Sigmoid colon (tissue), 7 donors: Measurements from ENCODE around the gene ARHGAP15. TPM values are rescaled to one million over a fixed set of nuclear protein-coding genes. Genes with fewer than 3 reads are reported as not detected.

ENCODE experiments used
- DNase-seq: peaks from one replicate; pipeline ENCODE4 v3.0.0-alpha.2; 2019
- H3K27ac ChIP-seq, 4 donors: fragments of 200-600 bp; sonication (generic); one replicate each; pipeline ENCODE4 v1.5.1; 2016 to 2019; ENCODE audit warnings: mild to moderate bottlenecking in 1 of 4
- H3K27me3 ChIP-seq, 3 donors: fragments of 200-600 bp; sonication (generic); one replicate each; pipeline ENCODE4 v1.5.1; 2019; ENCODE audit warnings: mild to moderate bottlenecking in 1 of 3
- H3K36me3 ChIP-seq, 4 donors: fragments of 200-600 bp; sonication (generic); one replicate each; pipeline ENCODE4 v1.5.1; 2016 to 2019
- H3K4me1 ChIP-seq, 4 donors: fragments of 200-600 bp; sonication (generic); one replicate each; pipeline ENCODE4 v1.5.1; 2017 to 2019
- H3K4me3 ChIP-seq, 4 donors: fragments of 200-600 bp; sonication (generic); one replicate each; pipeline ENCODE4 v1.5.1; 2017 to 2019; ENCODE audit warnings: mild to moderate bottlenecking in 2 of 4, moderate library complexity in 1 of 4
- H3K9me3 ChIP-seq, 4 donors: fragments of 200-600 bp in 3 of 4; sonication (generic) in 3 of 4; one replicate each; pipeline versions ENCODE4 v1.5.1 to v1.6.1; 2013 to 2019
- CTCF ChIP-seq, 4 experiments: fragments of 450-650 bp in 3 of 4; fragments of 200-600 bp in 1 of 4; IDR thresholded peaks; one replicate each; pipeline ENCODE4 v1.5.1; 2016 to 2019; ENCODE audit warnings: antibody characterized with exemption in 4 of 4, mild to moderate bottlenecking in 3 of 4, moderate library complexity in 2 of 4
- EP300 ChIP-seq, 4 donors: sonication (generic); formaldehyde crosslinking; IDR thresholded peaks; one replicate each; pipeline ENCODE4 v1.6.1; 2017; ENCODE audit warnings: antibody characterized with exemption in 4 of 4
- POLR2A ChIP-seq, 2 donors: fragments of 450-650 bp; IDR thresholded peaks; one replicate each; pipeline ENCODE4 v1.6.1; 2016; ENCODE audit warnings: antibody characterized with exemption in 2 of 2, mild to moderate bottlenecking in 2 of 2, moderate library complexity in 2 of 2
- POLR2AphosphoS5 ChIP-seq, 4 donors: sonication (generic); formaldehyde crosslinking; IDR thresholded peaks; one replicate each; pipeline ENCODE4 v1.6.1; 2017; ENCODE audit warnings: antibody characterized with exemption in 4 of 4
- WGBS, 2 donors: extraction: QIAGEN DNeasy Blood & Tissue Kit; methylation state at CpG; one replicate each; pipeline ENCODE4 v1.1.7; 2013; 5-methylcytosine and 5-hydroxymethylcytosine counted together
- intact Hi-C: fragments of 100-400 bp; cut with DNase I; formaldehyde crosslinking; loops from one replicate; pipeline ENCODE4 v1.15.1; 2023
- polyA plus RNA-seq, 3 donors: library from polyadenylated mRNA; stranded (reverse); fragments of 200-250 nt; gene quantifications; one replicate each; pipeline ENCODE4 v1.2.3, GENCODE V29; 2013
- total RNA-seq, 4 donors: library from RNA; depleted of rRNA; stranded (reverse); fragments of >200 nt; gene quantifications; one replicate each; pipeline ENCODE4 v1.1.0, GENCODE V29; 2016
- donor health status: healthy with polysubstance abuse.
- donor health status: Bipolar disorder and iron deficiency.
- donor health status: healthy.

ARHGAP15 gene
- total and polyA plus RNA-seq, 7 donors = 3.7 to 16.4 (median 6.0) TPM

DNA sequence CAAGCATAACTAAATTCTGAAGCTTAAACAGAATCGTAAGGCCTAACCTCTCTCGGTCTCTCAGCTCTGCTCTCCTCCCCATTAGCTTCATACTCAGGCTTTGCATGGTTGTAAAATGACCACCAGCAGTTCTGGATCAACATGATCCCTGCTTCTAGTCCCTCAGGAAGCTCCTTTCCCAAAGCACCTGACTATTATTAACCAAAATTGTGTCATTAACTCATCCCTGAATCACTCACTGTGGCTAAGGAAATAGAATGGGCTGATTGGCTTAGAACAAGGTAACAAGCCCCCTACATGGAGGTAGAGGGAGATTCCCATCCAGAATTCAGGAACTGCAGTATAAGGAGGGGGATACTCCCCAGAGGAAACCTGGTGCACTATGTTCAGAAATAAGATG, 448.3 kb downstream of the ARHGAP15 start:
- intact Hi-C loops = no loop called here
- H3K4me3 ChIP-seq = no peak overlapping the region
- H3K4me1 ChIP-seq = no peaks in the 10 kb centered on the region
- peaks cover 0 to 2% (median 0%) of the 10 kb centered on the region in 3 donors for H3K27me3 ChIP-seq
- no peaks in the 10 kb centered on the region for H3K9me3 ChIP-seq
- TF ChIP-seq CTCF (IDR thresholded peaks at IDR 0.05) = no peak
- WGBS, 2 donors = 88% methylated on average over 2 of the region's 2 CpGs
- no peak for DNase-seq
- no peaks in the 10 kb centered on the region for H3K36me3 ChIP-seq
- H3K27ac ChIP-seq = no peak overlapping the region

- 66 to 87% methylated on average over 4 of the region's 4 CpGs for WGBS, 2 donors
- Histone ChIP-seq H3K36me3 (no peaks in the 10 kb centered on the region), H3K27me3 (peaks cover 0 to 2% (median 0%) of the 10 kb centered on the region in 3 donors), H3K4me3 (no peak overlapping the region), H3K27ac (no peak overlapping the region), H3K9me3 (no peaks in the 10 kb centered on the region), H3K4me1 (no peaks in the 10 kb centered on the region)
- no peak for DNase-seq
- intact Hi-C loops = no loop called here
- TF ChIP-seq EP300 (IDR thresholded peaks at IDR 0.05) (no peak), POLR2A (IDR thresholded peaks at IDR 0.05) (no peak), POLR2AphosphoS5 (IDR thresholded peaks at IDR 0.05) (no peak), CTCF (IDR thresholded peaks at IDR 0.05) (no peak)
These were observed 450.2 kb downstream of the ARHGAP15 start for GRCh38 chr2:143579456-143579855.

GRCh38 chr2:143581134-143581533, 451.9 kb downstream of the ARHGAP15 start:
- WGBS, 2 donors = 88 to 94% methylated on average over 2 of the region's 2 CpGs

DNA sequence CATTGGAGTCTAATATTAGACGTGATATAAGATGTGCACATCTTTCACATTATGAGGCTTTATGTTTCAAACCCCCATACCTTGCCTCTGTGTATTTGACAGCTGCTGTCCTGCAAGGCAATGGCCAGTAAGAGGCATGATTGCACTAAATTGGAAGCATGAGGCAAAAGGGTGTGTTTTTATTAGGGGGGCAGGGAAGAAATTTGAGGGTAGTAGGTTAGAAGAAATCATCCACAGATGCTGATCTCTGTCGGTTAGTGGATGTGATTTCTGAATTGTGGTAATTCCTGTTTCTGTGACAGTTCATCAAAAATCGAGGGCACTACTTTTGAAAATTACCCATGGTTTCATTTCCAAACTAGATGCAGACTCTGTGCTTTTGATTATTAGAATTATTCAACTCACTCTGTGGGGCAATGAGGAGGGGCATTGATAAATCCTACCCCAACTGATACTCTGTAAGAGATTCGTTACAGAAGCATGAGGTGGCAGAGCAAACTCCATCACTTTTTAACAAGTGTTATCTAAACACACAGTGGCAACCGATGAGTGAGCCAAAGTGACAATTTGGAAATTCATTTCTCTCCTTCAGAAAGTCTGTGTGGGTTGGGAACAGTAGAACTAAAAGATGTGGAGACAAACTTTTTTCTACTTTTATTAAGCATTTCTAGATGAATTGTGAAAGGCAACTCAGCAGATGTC, 453.0 kb downstream of the ARHGAP15 start:
- Histone ChIP-seq H3K9me3 (peaks cover 0 to 6% (median 0%) of the 10 kb centered on the region in 4 donors), H3K4me3 (no peak overlapping the region)

More at GRCh38 chr2:143581134-143581533, 451.9 kb downstream of the ARHGAP15 start:
- TF ChIP-seq EP300 (IDR thresholded peaks at IDR 0.05) = no peak
- TF ChIP-seq POLR2AphosphoS5 (IDR thresholded peaks at IDR 0.05) = no peak
- TF ChIP-seq CTCF (IDR thresholded peaks at IDR 0.05) = no peak
- no peak for TF ChIP-seq POLR2A (IDR thresholded peaks at IDR 0.05)
- intact Hi-C loops = no loop called here
- Histone ChIP-seq H3K4me3 (no peak overlapping the region), H3K9me3 (peaks cover 0 to 3% (median 0%) of the 10 kb centered on the region in 4 donors), H3K27me3 (peaks cover 0 to 2% (median 0%) of the 10 kb centered on the region in 3 donors), H3K36me3 (no peaks in the 10 kb centered on the region), H3K27ac (no peak overlapping the region), H3K4me1 (no peaks in the 10 kb centered on the region)
- DNase-seq = no peak

More for the DNA sequence above, 453.0 kb downstream of the ARHGAP15 start:
- Histone ChIP-seq H3K4me1 (no peaks in the 10 kb centered on the region), H3K27ac (no peak overlapping the region), H3K36me3 (no peaks in the 10 kb centered on the region), H3K27me3 (peaks cover 0 to 2% (median 0%) of the 10 kb centered on the region in 3 donors)
- WGBS, 2 donors = 48 to 72% methylated on average over 5 of the region's 5 CpGs
- no peak for DNase-seq
- intact Hi-C loops = no loop called here
- TF ChIP-seq POLR2A (IDR thresholded peaks at IDR 0.05) = no peak
- TF ChIP-seq POLR2AphosphoS5 (IDR thresholded peaks at IDR 0.05) = no peak
- TF ChIP-seq EP300 (IDR thresholded peaks at IDR 0.05) = no peak
- TF ChIP-seq CTCF (IDR thresholded peaks at IDR 0.05) = no peak
